CD4-positive, alpha-beta T cell treated with Interleukin-4 for 1 hour (primary cell): ENCODE measurements around the gene SKI.

Experiments used
- DNase-seq, 2 donors: peaks; one replicate each; pipeline ENCODE4 v3.0.0-alpha.2; 2020 to 2022

Gene SKI

GRCh38 chr1:2194898-2195673, 33.0 kb upstream of the SKI start:
- DNase-seq: peak; percentile 88 to 92

GRCh38 chr1:2195785-2196184, 32.3 kb upstream of the SKI start:
- no peak for DNase-seq

- no peak for DNase-seq
Observed at GRCh38 chr1:2196901-2197638, 31.0 kb upstream of the SKI start.

- DNase-seq: no peak
Observed at GRCh38 chr1:2197707-2198165, 30.4 kb upstream of the SKI start.

- no peak for DNase-seq
Observed at GRCh38 chr1:2198571-2198970, 29.5 kb upstream of the SKI start.

- peak; percentile 91 to 92 for DNase-seq
Observed at GRCh38 chr1:2199042-2199810, 28.9 kb upstream of the SKI start.

- DNase-seq: no peak
Observed at GRCh38 chr1:2200308-2200943, 27.7 kb upstream of the SKI start.

GRCh38 chr1:2201062-2201461, 27.1 kb upstream of the SKI start:
- DNase-seq: no peak

- DNase-seq: no peak
Observed at GRCh38 chr1:2202008-2202575, 26.0 kb upstream of the SKI start.

GRCh38 chr1:2202843-2203601, 25.1 kb upstream of the SKI start:
- DNase-seq: no peak

GRCh38 chr1:2203671-2204414, 24.3 kb upstream of the SKI start:
- DNase-seq: no peak

- no peak for DNase-seq
Observed at GRCh38 chr1:2204415-2205190, 23.5 kb upstream of the SKI start.

- peak; percentile 94 to 95 for DNase-seq
Observed at GRCh38 chr1:2205191-2205952, 22.7 kb upstream of the SKI start.

- DNase-seq: no peak
Observed at GRCh38 chr1:2206813-2207487, 21.2 kb upstream of the SKI start.

- no peak for DNase-seq
Observed at GRCh38 chr1:2208309-2209239, 19.5 kb upstream of the SKI start.

- no peak for DNase-seq
Observed at GRCh38 chr1:2209400-2210083, 18.6 kb upstream of the SKI start.

GRCh38 chr1:2210084-2210653, 17.9 kb upstream of the SKI start:
- DNase-seq: no peak
